ENCODE data around the gene MAT1A.
"Not testable (repeated sequence)": the region's sequence is repeated elsewhere in the genome, so short reads cannot be mapped to it uniquely, and the experiment has no call there.

MAT1A gene

GRCh38 chr10:80252296-80252887 is 37.1 kb downstream of the MAT1A start:
- H3K27ac ChIP-seq = no peak overlapping the region
- TF ChIP-seq CTCF (conservative IDR thresholded peaks at IDR 0.05) = no peak
- TF ChIP-seq ZFX (IDR thresholded peaks at IDR 0.05) = no peak

DNA sequence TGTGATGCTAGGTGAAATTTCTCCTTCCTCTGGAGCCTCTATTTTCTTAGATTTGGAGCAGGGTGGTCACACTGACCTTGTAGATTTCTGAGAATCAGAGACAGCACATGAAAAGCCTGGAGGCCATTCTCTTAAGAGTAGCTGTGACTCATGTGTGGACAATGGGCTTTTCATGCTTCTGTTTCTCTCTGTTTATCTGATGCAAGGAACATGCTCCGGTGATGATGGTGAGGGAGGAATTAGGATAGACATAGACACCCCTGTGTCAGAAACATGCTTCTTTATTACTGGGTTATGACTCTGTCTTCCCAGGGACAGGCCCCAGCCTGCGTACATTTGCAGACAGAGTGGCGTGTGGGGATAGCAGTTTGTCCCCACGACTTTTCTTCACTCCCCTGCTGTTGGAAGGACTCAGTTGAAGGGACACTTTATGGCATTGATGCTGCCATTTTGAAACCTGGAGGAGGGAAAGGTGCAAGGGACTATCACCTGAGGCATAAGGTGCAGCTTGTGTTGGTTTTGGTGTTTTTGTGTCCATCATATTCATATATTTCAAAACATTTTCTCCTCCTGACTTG is 37.7 kb downstream of the MAT1A start:
- not testable (repeated sequence) for H3K27ac ChIP-seq

GRCh38 chr10:80250399-80250798 is 39.1 kb downstream of the MAT1A start:
- H3K27ac ChIP-seq = not testable (repeated sequence)

GRCh38 chr10:80249906-80250305 is 39.6 kb downstream of the MAT1A start:
- not testable (repeated sequence) for H3K27ac ChIP-seq

- H3K27ac ChIP-seq = not testable (repeated sequence)
Measured at GRCh38 chr10:80247611-80248010, 41.8 kb downstream of the MAT1A start.

- not testable (repeated sequence) for H3K27ac ChIP-seq
Measured at GRCh38 chr10:80244371-80244770, 45.1 kb downstream of the MAT1A start.

GRCh38 chr10:80242341-80242740 is 47.1 kb downstream of the MAT1A start:
- not testable (repeated sequence) for H3K27ac ChIP-seq

DNA sequence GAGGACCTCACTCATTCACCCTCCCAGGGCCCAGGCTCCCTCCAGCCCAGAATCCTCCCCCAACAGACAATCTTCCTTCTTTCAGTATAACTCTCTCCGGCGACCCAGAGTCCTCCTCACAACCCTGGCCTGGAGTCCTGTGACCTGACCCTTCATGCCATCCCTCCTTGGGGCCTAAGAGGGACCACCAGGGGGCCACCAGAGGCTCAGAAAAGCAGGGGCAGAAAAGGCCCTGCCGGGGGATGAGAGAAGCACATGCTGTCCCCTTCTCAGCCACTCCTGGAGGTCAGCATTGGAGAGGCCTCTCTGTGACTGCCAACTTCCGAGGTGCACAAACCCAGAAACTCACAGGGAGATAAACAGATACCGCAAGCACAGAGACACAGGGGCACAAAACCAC is 53.0 kb downstream of the MAT1A start:
- not testable (repeated sequence) for H3K27ac ChIP-seq

DNA sequence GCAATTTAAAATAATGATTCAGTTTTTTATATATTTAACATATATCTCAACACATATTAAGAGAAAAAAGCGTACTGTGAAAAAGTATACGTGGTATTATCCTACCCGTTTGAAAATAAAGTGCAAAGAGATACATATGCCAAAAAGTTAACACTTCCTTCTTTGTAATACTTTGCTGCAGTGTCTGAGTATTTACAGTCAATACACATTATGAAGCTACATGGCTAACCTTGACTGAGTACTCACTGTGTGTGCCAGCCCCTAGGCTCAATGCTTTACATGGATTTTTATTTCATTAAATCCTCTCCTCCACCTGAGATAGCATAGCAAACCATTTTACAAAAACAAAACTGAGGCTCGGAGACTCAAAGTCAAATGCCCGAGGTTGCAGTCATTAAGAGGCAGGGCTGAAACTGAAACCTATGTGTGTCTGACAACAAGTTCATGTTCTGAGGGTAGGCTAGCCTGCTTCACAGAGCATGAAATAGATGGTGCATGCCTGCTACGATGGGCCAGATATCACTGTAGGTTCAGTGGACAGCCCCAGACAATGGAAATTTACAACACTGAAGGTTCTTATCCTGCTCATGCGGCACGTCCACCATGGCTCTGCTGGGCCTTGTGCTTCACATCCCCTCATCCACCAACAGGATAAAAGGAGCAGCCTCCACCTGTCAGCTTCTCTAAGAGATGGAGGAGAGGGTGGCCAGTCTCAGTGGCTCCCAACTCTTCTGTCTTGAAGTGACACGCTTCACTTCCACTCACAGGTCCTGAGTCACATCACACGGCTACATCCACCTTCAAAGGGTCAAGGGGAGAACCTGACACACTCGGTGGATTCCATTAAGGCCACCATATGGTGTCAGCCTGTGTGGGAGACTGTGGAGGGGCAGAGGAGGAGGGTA is 54.9 kb downstream of the MAT1A start:
- H3K27ac ChIP-seq = not testable (repeated sequence)

- H3K27ac ChIP-seq = not testable (repeated sequence)
Measured at GRCh38 chr10:80233871-80234270, 55.6 kb downstream of the MAT1A start.

DNA sequence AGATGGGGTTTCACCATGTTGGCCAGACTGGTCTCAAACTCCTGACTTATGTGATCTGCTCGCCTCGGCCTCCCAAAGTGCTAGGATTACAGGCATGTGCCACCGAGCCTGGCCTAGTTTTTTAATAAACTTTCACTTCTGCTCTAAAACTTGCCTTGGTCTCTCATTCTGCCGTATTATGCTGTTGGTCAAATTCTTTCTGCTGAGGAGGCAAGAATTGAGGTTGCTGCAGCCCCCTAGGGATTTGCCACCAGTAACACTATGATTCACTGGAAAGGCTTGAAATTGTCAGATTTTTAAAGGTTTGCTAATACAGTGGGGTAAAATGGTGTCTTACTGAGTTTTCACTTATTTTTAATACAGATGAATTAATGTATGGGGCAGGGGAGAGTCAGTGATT is 62.7 kb downstream of the MAT1A start:
- H3K27ac ChIP-seq = not testable (repeated sequence)

DNA sequence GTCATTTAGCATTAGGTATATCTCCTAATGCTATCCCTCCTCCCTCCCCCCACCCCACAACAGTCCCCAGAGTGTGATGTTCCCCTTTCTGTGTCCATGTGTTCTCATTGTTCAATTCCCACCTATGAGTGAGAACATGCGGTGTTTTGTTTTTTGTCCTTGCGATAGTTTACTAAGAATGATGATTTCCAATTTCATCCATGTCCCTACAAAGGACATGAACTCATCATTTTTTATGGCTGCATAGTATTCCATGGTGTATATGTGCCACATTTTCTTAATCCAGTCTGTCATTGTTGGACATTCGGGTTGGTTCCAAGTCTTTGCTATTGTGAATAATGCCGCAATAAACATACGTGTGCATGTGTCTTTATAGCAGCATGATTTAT is 66.4 kb downstream of the MAT1A start:
- not testable (repeated sequence) for H3K27ac ChIP-seq
- peak; percentile 26 for TF ChIP-seq CTCF (conservative IDR thresholded peaks at IDR 0.05)

Measured in C4-2B (cell line).